ENCODE results near the gene TRAF1.

DNA sequence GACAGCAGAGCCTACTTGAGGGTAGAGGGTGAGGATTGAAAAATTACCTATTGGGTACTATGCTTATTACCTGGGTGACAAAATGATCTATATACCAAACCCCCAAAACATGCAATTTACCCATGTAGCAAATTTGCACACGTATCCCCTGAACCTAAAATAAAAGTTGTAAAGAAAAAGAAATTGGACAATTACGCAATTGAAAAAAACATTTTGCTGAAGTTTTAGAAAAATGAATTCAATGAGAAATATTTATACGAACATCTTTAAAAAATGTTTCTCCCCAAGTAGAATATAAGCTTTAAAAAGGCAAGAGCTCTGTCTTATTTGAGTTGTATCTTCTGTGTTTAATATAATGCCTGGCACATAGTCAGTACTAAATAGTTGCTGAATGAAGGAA, 30.3 kb upstream of the TRAF1 start:
- TF ChIP-seq POLR2AphosphoS5 (IDR thresholded peaks at IDR 0.05; ENCODE audit: low read depth, low read length) (no peak), TAF1 (IDR thresholded peaks at IDR 0.05; ENCODE audit: borderline replicate concordance, low read depth, low read length) (no peak)
